Keratinocyte (primary cell): ENCODE data around the gene ERC2. TPM values are rescaled to one million over a fixed set of nuclear protein-coding genes. Genes with fewer than 3 reads are reported as not detected.

Experiments used
- DNase-seq: peaks from one replicate; pipeline ENCODE4 v3.0.0-alpha.2; 2011; ENCODE audit warnings: low read depth, missing footprints, low spot score
- FAIRE-seq: peaks from 2 replicates; lab custom pipeline; 2011; peaks lifted over from hg19 to GRCh38; lab: Jason Lieb, UNC
- H2AFZ ChIP-seq: 2 replicates; pipeline ENCODE4 v1.6.0; 2012; ENCODE audit warnings: low read length, control low read depth, inconsistent platforms; ENCODE audit not compliant: control insufficient read depth
- H3K27ac ChIP-seq: 2 replicates; pipeline ENCODE4 v1.5.1; 2011; ENCODE audit warnings: low read length; ENCODE audit not compliant: control insufficient read depth, insufficient read depth
- H3K27me3 ChIP-seq: 3 replicates; pipeline ENCODE4 v1.6.0; 2011; ENCODE audit warnings: low read length; ENCODE audit not compliant: control insufficient read depth, insufficient read depth; ENCODE audit errors: extremely low read depth
- H3K36me3 ChIP-seq, 2 experiments: 2 replicates in 1 of 2; 3 replicates in 1 of 2; pipeline ENCODE4 v1.5.1; 2011; ENCODE audit warnings: low read length in 2 of 2, mild to moderate bottlenecking in 1 of 2; ENCODE audit not compliant: control insufficient read depth in 2 of 2, insufficient read depth in 2 of 2; ENCODE audit errors: extremely low read depth in 1 of 2
- H3K4me1 ChIP-seq: 3 replicates; pipeline ENCODE4 v1.5.1; 2011; ENCODE audit warnings: low read length; ENCODE audit not compliant: control insufficient read depth, insufficient read depth; ENCODE audit errors: extremely low read depth
- H3K4me2 ChIP-seq: 3 replicates; pipeline ENCODE4 v1.6.0; 2011; ENCODE audit warnings: low read depth, low read length; ENCODE audit not compliant: control insufficient read depth, insufficient read depth; ENCODE audit errors: extremely low read depth
- H3K4me3 ChIP-seq, 3 experiments: fragments of 200-600 bp in 1 of 3; sonication (generic) in 1 of 3; 2 replicates in 2 of 3; 3 replicates in 1 of 3; pipeline ENCODE4 v1.5.1; 2011 to 2016; ENCODE audit warnings: low read length in 3 of 3, mild to moderate bottlenecking in 3 of 3, control low read depth in 2 of 3, inconsistent platforms in 1 of 3, low read depth in 1 of 3, mixed read lengths in 1 of 3, mixed run types in 1 of 3, moderate library complexity in 1 of 3; ENCODE audit not compliant: control insufficient read depth in 2 of 3, insufficient read depth in 2 of 3; ENCODE audit errors: extremely low read depth in 1 of 3
- H3K79me2 ChIP-seq: 2 replicates; pipeline ENCODE4 v1.6.0; 2012; ENCODE audit warnings: low read length; ENCODE audit not compliant: control insufficient read depth, insufficient read depth
- H3K9ac ChIP-seq: 3 replicates; pipeline ENCODE4 v1.6.0; 2011; ENCODE audit warnings: low read length; ENCODE audit not compliant: control insufficient read depth, insufficient read depth; ENCODE audit errors: extremely low read depth
- H3K9me1 ChIP-seq: 3 replicates; pipeline ENCODE4 v1.6.0; 2011; ENCODE audit warnings: low read length; ENCODE audit not compliant: control insufficient read depth, insufficient read depth; ENCODE audit errors: extremely low read depth
- H3K9me3 ChIP-seq: 2 replicates; pipeline ENCODE4 v1.5.1; 2012; ENCODE audit warnings: low read depth, low read length; ENCODE audit not compliant: control insufficient read depth
- H4K20me1 ChIP-seq: 3 replicates; pipeline ENCODE4 v1.6.0; 2011; ENCODE audit warnings: low read length; ENCODE audit not compliant: control insufficient read depth, insufficient read depth; ENCODE audit errors: extremely low read depth
- EZH2 ChIP-seq: IDR thresholded peaks from one replicate; pipeline ENCODE4 v1.6.1; 2012; ENCODE audit warnings: inconsistent platforms, mild to moderate bottlenecking, low read length, moderate library complexity
- dilution Hi-C: fragments of 300-500 bp; cut with MboI; formaldehyde crosslinking; loops from one replicate; pipeline ENCODE4 v1.7.0; 2020; ENCODE audit warnings: low sequenced_read_pairs; ENCODE audit not compliant: extremely low pct_ligation_motif_present
- polyA plus RNA-seq, 5 experiments: library from polyadenylated mRNA; depleted of rRNA in 3 of 5; stranded (reverse) in 3 of 5; stranded (forward) in 1 of 5; unstranded in 1 of 5; fragments of >200 nt; gene quantifications; 1 replicate in 1 of 5; 2 replicates in 3 of 5; 3 replicates in 1 of 5; pipeline versions ENCODE4 v1.2.1 to v1.2.3, GENCODE V29; 2011 to 2012; ENCODE audit warnings: missing spikeins in 2 of 5, low read depth in 1 of 5, low replicate concordance in 1 of 5
- TF ChIP-seq, protein P1 (sequence below), 3 experiments: IDR thresholded peaks in 1 of 3; conservative IDR thresholded peaks in 1 of 3; optimal IDR thresholded peaks in 1 of 3; 2 replicates in 2 of 3; 3 replicates in 1 of 3; pipeline versions ENCODE3 to v1.5.1; 2011; ENCODE audit warnings: low read length in 3 of 3, mild to moderate bottlenecking in 3 of 3, moderate library complexity in 2 of 3, control low read depth in 1 of 3, inconsistent platforms in 1 of 3; ENCODE audit not compliant: insufficient read depth in 2 of 3; ENCODE audit errors: extremely low read depth in 1 of 3

ERC2 gene
- polyA plus RNA-seq, 1 donor (not counting 4 experiments of a cell fraction or from before 2014, with no cell fraction given), result 0.08 TPM

GRCh38 chr3:56145410-56145809, 322.9 kb downstream of the ERC2 start:
- H3K27ac ChIP-seq, result no peak overlapping the region
- FAIRE-seq, result no peak
- H2AFZ ChIP-seq, result no peak overlapping the region

DNA sequence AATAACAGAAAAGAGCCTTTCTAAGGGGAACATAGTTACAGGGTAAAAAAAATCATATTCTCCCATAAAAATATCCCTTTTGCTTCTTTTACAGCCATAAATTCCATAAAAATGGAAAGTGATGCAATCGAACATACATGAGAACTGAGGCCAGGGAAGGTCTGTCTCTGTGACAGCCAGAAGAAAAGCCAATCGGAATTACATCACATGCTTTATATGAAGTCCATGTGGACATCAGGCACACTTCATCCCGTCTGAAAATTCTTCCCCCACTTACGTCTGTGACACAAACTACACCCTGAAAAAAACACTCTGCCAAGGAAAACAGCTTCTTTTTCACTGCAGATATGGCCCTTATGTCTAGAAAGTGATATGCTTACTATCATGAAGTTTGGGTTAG, 323.5 kb downstream of the ERC2 start:
- Histone ChIP-seq H3K4me1 (no peaks in the 10 kb centered on the region), H3K4me2 (no peak overlapping the region), H3K4me3 (no peak overlapping the region), H3K9me1 (no peaks in the 10 kb centered on the region), H2AFZ (no peak overlapping the region), H4K20me1 (no peaks in the 10 kb centered on the region), H3K9ac (no peak overlapping the region), H3K36me3 (no peaks in the 10 kb centered on the region), H3K79me2 (no peaks in the 10 kb centered on the region), H3K27ac (no peak overlapping the region), H3K27me3 (no peaks in the 10 kb centered on the region), H3K9me3 (no peaks in the 10 kb centered on the region)
- FAIRE-seq, result no peak
- DNase-seq, result no peak
- TF ChIP-seq, protein P1, sequence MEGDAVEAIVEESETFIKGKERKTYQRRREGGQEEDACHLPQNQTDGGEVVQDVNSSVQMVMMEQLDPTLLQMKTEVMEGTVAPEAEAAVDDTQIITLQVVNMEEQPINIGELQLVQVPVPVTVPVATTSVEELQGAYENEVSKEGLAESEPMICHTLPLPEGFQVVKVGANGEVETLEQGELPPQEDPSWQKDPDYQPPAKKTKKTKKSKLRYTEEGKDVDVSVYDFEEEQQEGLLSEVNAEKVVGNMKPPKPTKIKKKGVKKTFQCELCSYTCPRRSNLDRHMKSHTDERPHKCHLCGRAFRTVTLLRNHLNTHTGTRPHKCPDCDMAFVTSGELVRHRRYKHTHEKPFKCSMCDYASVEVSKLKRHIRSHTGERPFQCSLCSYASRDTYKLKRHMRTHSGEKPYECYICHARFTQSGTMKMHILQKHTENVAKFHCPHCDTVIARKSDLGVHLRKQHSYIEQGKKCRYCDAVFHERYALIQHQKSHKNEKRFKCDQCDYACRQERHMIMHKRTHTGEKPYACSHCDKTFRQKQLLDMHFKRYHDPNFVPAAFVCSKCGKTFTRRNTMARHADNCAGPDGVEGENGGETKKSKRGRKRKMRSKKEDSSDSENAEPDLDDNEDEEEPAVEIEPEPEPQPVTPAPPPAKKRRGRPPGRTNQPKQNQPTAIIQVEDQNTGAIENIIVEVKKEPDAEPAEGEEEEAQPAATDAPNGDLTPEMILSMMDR (optimal IDR thresholded peaks at IDR 0.05 in 1 of 3, IDR thresholded peaks at IDR 0.05 in 1 of 3, conservative IDR thresholded peaks at IDR 0.05 in 1 of 3; ENCODE audit: extremely low read depth in 1 of 3, insufficient read depth in 2 of 3, low read length in 3 of 3), result no peak
- no peak for TF ChIP-seq EZH2
- dilution Hi-C loops, result no loop called here

More at GRCh38 chr3:56145410-56145809, 322.9 kb downstream of the ERC2 start:
- Histone ChIP-seq H3K4me3 (no peak overlapping the region), H3K9me3 (no peaks in the 10 kb centered on the region), H3K4me2 (no peak overlapping the region), H3K27me3 (no peaks in the 10 kb centered on the region), H4K20me1 (no peaks in the 10 kb centered on the region), H3K36me3 (no peaks in the 10 kb centered on the region), H3K79me2 (no peaks in the 10 kb centered on the region), H3K9ac (no peak overlapping the region), H3K9me1 (no peaks in the 10 kb centered on the region), H3K4me1 (no peaks in the 10 kb centered on the region)
- TF ChIP-seq, protein P1 (optimal IDR thresholded peaks at IDR 0.05 in 1 of 3, IDR thresholded peaks at IDR 0.05 in 1 of 3, conservative IDR thresholded peaks at IDR 0.05 in 1 of 3; ENCODE audit: extremely low read depth in 1 of 3, insufficient read depth in 2 of 3, low read length in 3 of 3), result no peak
- TF ChIP-seq EZH2, result no peak
- no peak for DNase-seq
- dilution Hi-C loops, result no loop called here
